Measurements from ENCODE around the gene GLP1R. TPM values are rescaled to one million over a fixed set of nuclear protein-coding genes. Genes with fewer than 3 reads are reported as not detected.

GLP1R gene
- total and polyA plus RNA-seq, 4 donors: 0.06 to 1.3 (median 0.13) TPM

- TF ChIP-seq CTCF (IDR thresholded peaks at IDR 0.05; ENCODE audit: control extremely low read depth, extremely low read depth): no peak
- no peak overlapping the region for H3K4me3 ChIP-seq
- H3K27me3 ChIP-seq (ENCODE audit: control insufficient read depth in 3 of 3, insufficient read depth in 3 of 3, low read length in 2 of 3): peaks cover 0 to 27% (median 21%) of the 10 kb centered on the region in 3 donors
- ATAC-seq (ENCODE audit: insufficient read depth, low FRiP score) (no peak), DNase-seq (no peak)
- no peak overlapping the region for H3K27ac ChIP-seq (ENCODE audit: low read depth in 1 of 2, low read length in 1 of 2)
- H3K9me3 ChIP-seq (ENCODE audit: control insufficient read depth in 4 of 4, insufficient read depth in 3 of 4, low read length in 3 of 4): peaks cover 0 to 4% (median 0%) of the 10 kb centered on the region in 4 donors
- H3K4me1 ChIP-seq (ENCODE audit: control insufficient read depth in 5 of 5, insufficient read depth in 5 of 5, low read length in 5 of 5): peaks cover 0 to 7% (median 4%) of the 10 kb centered on the region in 5 donors
- 64 to 70% methylated on average over 6 of the region's 6 CpGs for WGBS, 2 donors
- H3K9ac ChIP-seq (ENCODE audit: insufficient read depth in 1 of 2, low read length in 2 of 2): no peak overlapping the region
- no peaks in the 10 kb centered on the region for H3K36me3 ChIP-seq (ENCODE audit: control insufficient read depth in 4 of 4, insufficient read depth in 4 of 4, low read length in 4 of 4)
Measured at GRCh38 chr6:39037707-39038106, 10.9 kb upstream of the GLP1R start.

GRCh38 chr6:39040080-39040673 lies 8.4 kb upstream of the GLP1R start:
- Histone ChIP-seq H3K27me3 (ENCODE audit: control insufficient read depth in 3 of 3, insufficient read depth in 3 of 3, low read length in 2 of 3) (peaks cover 0 to 27% (median 17%) of the 10 kb centered on the region in 3 donors), H3K4me3 (no peak overlapping the region), H3K27ac (ENCODE audit: low read depth in 1 of 2, low read length in 1 of 2) (no peak overlapping the region), H3K9ac (ENCODE audit: insufficient read depth in 1 of 2, low read length in 2 of 2) (no peak overlapping the region), H3K4me1 (ENCODE audit: control insufficient read depth in 5 of 5, insufficient read depth in 5 of 5, low read length in 5 of 5) (peaks cover 0 to 7% (median 4%) of the 10 kb centered on the region in 5 donors), H3K9me3 (ENCODE audit: control insufficient read depth in 4 of 4, insufficient read depth in 3 of 4, low read length in 3 of 4) (peaks cover 0 to 4% (median 0%) of the 10 kb centered on the region in 4 donors), H3K36me3 (ENCODE audit: control insufficient read depth in 4 of 4, insufficient read depth in 4 of 4, low read length in 4 of 4) (no peaks in the 10 kb centered on the region)
- WGBS, 2 donors: 87 to 88% methylated on average over 10 of the region's 10 CpGs
- ATAC-seq (ENCODE audit: insufficient read depth, low FRiP score): no peak
- TF ChIP-seq CTCF (IDR thresholded peaks at IDR 0.05; ENCODE audit: control extremely low read depth, extremely low read depth): no peak
- no peak for DNase-seq

- peaks cover 0 to 7% (median 2%) of the 10 kb centered on the region in 5 donors for H3K4me1 ChIP-seq (ENCODE audit: control insufficient read depth in 5 of 5, insufficient read depth in 5 of 5, low read length in 5 of 5)
- ATAC-seq (ENCODE audit: insufficient read depth, low FRiP score) (no peak), DNase-seq (no peak)
- no peak overlapping the region for H3K4me3 ChIP-seq
- no peaks in the 10 kb centered on the region for H3K36me3 ChIP-seq (ENCODE audit: control insufficient read depth in 4 of 4, insufficient read depth in 4 of 4, low read length in 4 of 4)
- no peak overlapping the region for H3K27ac ChIP-seq (ENCODE audit: low read depth in 1 of 2, low read length in 1 of 2)
- peaks cover 0 to 18% (median 11%) of the 10 kb centered on the region in 3 donors for H3K27me3 ChIP-seq (ENCODE audit: control insufficient read depth in 3 of 3, insufficient read depth in 3 of 3, low read length in 2 of 3)
- peaks cover 0 to 4% (median 0%) of the 10 kb centered on the region in 4 donors for H3K9me3 ChIP-seq (ENCODE audit: control insufficient read depth in 4 of 4, insufficient read depth in 3 of 4, low read length in 3 of 4)
- 62 to 81% methylated on average over 2 of the region's 2 CpGs for WGBS, 2 donors
- no peak for TF ChIP-seq CTCF (IDR thresholded peaks at IDR 0.05; ENCODE audit: control extremely low read depth, extremely low read depth)
- no peak overlapping the region for H3K9ac ChIP-seq (ENCODE audit: insufficient read depth in 1 of 2, low read length in 2 of 2)
Measured at GRCh38 chr6:39041072-39041471, 7.5 kb upstream of the GLP1R start.

All from lung (tissue), 12 donors.